Transverse colon (tissue), 4 donors: ENCODE data around the gene BCL2L1.
"Not testable (repeated sequence)": the region's sequence is repeated elsewhere in the genome, so short reads cannot be mapped to it uniquely, and the experiment has no call there.

Experiments
- CTCF ChIP-seq, 5 experiments: fragments of 200-600 bp in 3 of 5; fragments of 450-650 bp in 2 of 5; sonication (generic) in 3 of 5; IDR thresholded peaks; 1 replicate in 2 of 5; 2 replicates in 3 of 5; pipeline ENCODE4 v1.5.1; 2016 to 2017; ENCODE audit warnings: antibody characterized with exemption in 5 of 5, inconsistent platforms in 3 of 5, mild to moderate bottlenecking in 2 of 5, moderate library complexity in 1 of 5
- POLR2A ChIP-seq: fragments of 450-650 bp; IDR thresholded peaks from one replicate; pipeline ENCODE4 v1.6.1; 2016; ENCODE audit warnings: antibody characterized with exemption, mild to moderate bottlenecking, moderate library complexity
- POLR2AphosphoS5 ChIP-seq, 3 donors: sonication (generic); formaldehyde crosslinking; IDR thresholded peaks; one replicate each; pipeline ENCODE4 v1.6.1; 2016; ENCODE audit warnings: antibody characterized with exemption in 3 of 3

DNA sequence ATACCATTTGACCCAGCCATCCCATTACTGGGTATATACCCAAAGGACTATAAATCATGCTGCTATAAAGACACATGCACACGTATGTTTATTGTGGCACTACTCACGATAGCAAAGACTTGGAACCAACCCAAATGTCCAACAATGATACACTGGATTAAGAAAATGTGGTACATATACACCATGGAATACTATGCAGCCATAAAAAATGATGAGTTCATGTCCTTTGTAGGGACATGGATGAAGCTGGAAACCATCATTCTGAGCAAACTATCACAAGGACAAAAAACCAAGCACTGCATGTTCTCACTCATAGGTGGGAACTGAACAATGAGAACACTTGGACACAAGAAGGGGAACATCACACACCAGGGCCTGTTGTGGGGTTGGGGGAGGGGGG lies 94.6 kb downstream of the BCL2L1 start:
- TF ChIP-seq CTCF (IDR thresholded peaks at IDR 0.05); POLR2AphosphoS5 (IDR thresholded peaks at IDR 0.05); POLR2A: not testable (repeated sequence)
